ENCODE measurements around the gene AHNAK2.

DNA sequence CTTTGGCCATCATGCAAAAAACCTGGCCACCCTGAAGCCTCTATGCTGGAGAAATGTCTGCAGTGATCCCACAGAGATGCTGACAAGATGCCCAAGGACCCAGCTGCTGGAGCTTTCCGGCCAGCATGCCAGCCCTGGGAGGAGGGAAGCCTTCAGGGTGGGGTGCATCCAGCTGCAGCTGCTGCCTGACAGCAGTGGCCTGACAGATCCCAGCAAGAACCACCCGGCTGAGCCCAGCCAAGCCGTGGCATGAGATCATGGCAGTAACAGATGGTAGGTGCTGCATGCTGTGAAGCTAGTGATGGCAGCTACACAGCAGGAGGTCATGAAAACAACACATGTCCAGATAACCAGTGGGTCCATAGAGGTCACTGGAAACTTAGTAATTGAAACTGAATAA is 21.2 kb upstream of the AHNAK2 start:
- no peak for TF ChIP-seq EP300 (IDR thresholded peaks at IDR 0.05)
- TF ChIP-seq POLR2A (IDR thresholded peaks at IDR 0.05) = no peak

Measured in ovary (tissue), 1 donor.